BJ (cell line): ENCODE measurements around the gene PRPF40A. TPM values are rescaled to one million over a fixed set of nuclear protein-coding genes. Genes with fewer than 3 reads are reported as not detected.

Experiments
- CTCF ChIA-PET: fragments of 350-600 bp; formaldehyde crosslinking; extraction: SDS; loops from one replicate; lab custom pipeline; 2021; ENCODE audit warnings: antibody characterized with exemption, inconsistent platforms; lab: Yijun Ruan, JAX
- POLR2A ChIA-PET: fragments of 300-600 bp; sonication (Branson Sonifier 250); formaldehyde crosslinking; extraction: SDS; loops from one replicate; lab custom pipeline; 2021; ENCODE audit warnings: antibody characterized with exemption; lab: Charles Lee
- DNase-seq: peaks from one replicate; pipeline ENCODE4 v3.0.0-alpha.2; 2011; ENCODE audit warnings: low read depth
- H3K27me3 ChIP-seq: 2 replicates; pipeline ENCODE4 v1.6.0; 2011; ENCODE audit warnings: low read length; ENCODE audit not compliant: control insufficient read depth, insufficient read depth
- H3K36me3 ChIP-seq: 2 replicates; pipeline ENCODE4 v1.5.1; 2011; ENCODE audit warnings: low read length; ENCODE audit not compliant: control insufficient read depth, insufficient read depth
- H3K4me3 ChIP-seq: 2 replicates; pipeline ENCODE4 v1.5.1; 2011; ENCODE audit warnings: low read depth, mild to moderate bottlenecking, control low read depth, low read length
- polyA plus RNA-seq: library from polyadenylated mRNA; depleted of rRNA; stranded (reverse); fragments of >200 nt; gene quantifications from 2 replicates; pipeline ENCODE4 v1.2.3, GENCODE V29; 2011
- TF ChIP-seq, protein P1 (sequence below): IDR thresholded peaks from 2 replicates; pipeline ENCODE4 v1.5.1; 2011; ENCODE audit warnings: low read depth, mild to moderate bottlenecking, control low read depth, inconsistent platforms, low read length, moderate library complexity; ENCODE audit not compliant: insufficient read depth

Gene PRPF40A
- polyA plus RNA-seq, 1 experiment: 135 TPM

DNA sequence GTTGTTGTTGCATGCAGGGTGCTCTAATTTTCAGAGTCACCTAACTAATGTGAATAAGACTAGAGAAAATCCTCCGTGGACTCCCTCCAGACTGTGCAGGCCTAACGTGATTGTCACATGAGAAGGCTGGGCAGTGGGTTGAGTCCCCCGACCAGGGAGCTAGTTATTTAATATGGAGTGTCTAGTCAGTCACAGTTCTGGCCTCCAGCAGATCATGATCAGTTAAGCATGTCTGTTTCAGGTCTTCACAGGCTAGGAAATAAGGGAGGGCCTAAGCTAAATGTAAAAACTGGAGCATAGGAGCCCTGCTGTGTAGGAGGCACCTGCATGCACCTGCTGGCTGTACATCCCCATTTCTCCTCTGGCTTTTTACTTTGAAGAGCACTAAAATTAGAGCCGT is 86.8 kb downstream of the PRPF40A start:
- DNase-seq: no peak
- TF ChIP-seq, protein P1, sequence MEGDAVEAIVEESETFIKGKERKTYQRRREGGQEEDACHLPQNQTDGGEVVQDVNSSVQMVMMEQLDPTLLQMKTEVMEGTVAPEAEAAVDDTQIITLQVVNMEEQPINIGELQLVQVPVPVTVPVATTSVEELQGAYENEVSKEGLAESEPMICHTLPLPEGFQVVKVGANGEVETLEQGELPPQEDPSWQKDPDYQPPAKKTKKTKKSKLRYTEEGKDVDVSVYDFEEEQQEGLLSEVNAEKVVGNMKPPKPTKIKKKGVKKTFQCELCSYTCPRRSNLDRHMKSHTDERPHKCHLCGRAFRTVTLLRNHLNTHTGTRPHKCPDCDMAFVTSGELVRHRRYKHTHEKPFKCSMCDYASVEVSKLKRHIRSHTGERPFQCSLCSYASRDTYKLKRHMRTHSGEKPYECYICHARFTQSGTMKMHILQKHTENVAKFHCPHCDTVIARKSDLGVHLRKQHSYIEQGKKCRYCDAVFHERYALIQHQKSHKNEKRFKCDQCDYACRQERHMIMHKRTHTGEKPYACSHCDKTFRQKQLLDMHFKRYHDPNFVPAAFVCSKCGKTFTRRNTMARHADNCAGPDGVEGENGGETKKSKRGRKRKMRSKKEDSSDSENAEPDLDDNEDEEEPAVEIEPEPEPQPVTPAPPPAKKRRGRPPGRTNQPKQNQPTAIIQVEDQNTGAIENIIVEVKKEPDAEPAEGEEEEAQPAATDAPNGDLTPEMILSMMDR: no peak
- ChIA-PET POLR2A (no interaction called here), CTCF (interaction anchor here (2.4 kb wide), 1 partner anchor 455 kb away, joined by 9 read pairs; the partner anchor contains the start of gene STAM2)
- no peak overlapping the region for H3K4me3 ChIP-seq
- no peaks in the 10 kb centered on the region; the same call in 1 of the 2 replicates for H3K36me3 ChIP-seq
- no peaks in the 10 kb centered on the region for H3K27me3 ChIP-seq

DNA sequence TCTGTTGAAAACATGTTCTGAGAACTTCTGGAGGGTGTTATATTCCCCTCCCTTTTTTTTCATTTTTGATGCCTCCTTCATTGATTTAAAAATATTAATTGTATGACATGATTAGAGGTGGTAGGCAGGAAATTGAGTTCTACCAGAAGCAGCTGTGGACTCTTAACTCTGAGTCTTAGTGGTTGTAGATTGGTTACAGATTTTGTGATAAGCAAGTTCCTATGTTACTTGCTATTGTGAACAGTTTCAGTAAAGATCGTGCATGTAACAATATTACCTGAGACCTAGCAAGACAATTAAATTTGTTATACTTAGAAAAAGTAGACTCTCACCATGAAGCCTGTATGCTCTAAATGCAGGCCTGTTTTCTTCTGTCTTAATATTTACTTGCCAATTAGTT is 88.1 kb downstream of the PRPF40A start:
- ChIA-PET POLR2A (no interaction called here), CTCF (interaction anchor here (2.4 to 4.1 kb wide), 2 partner anchors 440 to 453 kb away, joined by 9 to 16 read pairs; partner anchors contain the start of gene STAM2)
- Histone ChIP-seq H3K36me3 (no peaks in the 10 kb centered on the region), H3K4me3 (no peak overlapping the region), H3K27me3 (no peaks in the 10 kb centered on the region)
- no peak for DNase-seq
- TF ChIP-seq, protein P1: no peak

DNA sequence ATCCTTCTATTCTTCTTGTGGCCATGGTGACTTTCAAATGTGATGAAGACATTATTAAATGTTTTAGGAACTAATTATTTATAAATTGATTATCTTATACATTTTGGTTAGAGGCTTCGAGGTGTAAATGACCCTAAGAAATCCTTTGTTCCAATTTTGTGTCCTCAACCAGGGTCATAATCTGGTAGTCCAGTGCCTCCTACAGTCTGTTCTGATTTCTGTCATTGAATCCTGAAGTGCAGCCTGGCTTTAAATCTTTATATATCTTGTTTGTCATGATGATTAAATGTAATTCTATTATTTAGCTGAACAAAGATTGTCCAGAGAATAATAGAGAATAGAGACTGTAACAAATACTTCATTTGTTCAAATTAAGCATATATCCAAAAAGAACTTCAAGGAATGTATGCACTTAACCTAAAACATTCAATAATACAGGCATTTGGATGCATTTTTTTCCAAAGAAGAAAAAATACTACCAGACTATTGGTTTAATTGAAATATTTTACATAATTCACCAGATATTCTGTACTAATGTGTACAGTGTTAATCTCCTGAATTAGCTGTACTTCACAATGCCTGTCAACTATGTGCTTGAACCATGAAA is 89.8 kb downstream of the PRPF40A start:
- H3K36me3 ChIP-seq: no peaks in the 10 kb centered on the region
- ChIA-PET POLR2A (no interaction called here), CTCF (interaction anchor here (0.7 to 4.2 kb wide), 13 partner anchors 8 to 451 kb away, joined by 3 to 23 read pairs (median 4); partner anchors contain the start of genes FMNL2 and STAM2)
- TF ChIP-seq, protein P1: peak; percentile 63
- H3K27me3 ChIP-seq: no peaks in the 10 kb centered on the region
- H3K4me3 ChIP-seq: no peak overlapping the region
- no peak for DNase-seq

DNA sequence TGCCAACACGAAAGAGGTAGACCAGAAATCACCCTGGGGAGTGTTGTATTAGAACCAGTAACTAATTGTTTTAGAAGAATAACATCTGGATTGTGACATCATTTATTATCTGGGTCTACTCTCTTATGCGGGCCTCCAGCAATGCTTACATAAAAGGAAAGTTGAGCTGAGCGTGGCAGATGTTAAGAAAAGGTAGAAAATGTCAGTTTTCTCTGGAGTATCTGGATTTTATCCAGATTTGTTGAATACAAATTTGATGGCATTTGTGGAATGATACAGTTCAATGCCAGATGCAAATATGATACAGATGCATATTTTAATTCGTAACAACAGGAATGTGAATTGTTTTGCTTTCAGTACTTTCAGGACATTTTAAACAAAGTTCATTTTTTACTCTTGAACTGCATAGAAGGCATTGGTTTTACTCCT is 90.3 kb downstream of the PRPF40A start:
- Histone ChIP-seq H3K36me3 (no peaks in the 10 kb centered on the region), H3K4me3 (no peak overlapping the region), H3K27me3 (no peaks in the 10 kb centered on the region)
- no peak for DNase-seq
- CTCF ChIA-PET: interaction anchor here (0.9 to 4.2 kb wide), 7 partner anchors 9 to 451 kb away, joined by 3 to 23 read pairs (median 6); partner anchors contain the start of genes FMNL2 and STAM2
- TF ChIP-seq, protein P1: no peak
- POLR2A ChIA-PET: no interaction called here

DNA sequence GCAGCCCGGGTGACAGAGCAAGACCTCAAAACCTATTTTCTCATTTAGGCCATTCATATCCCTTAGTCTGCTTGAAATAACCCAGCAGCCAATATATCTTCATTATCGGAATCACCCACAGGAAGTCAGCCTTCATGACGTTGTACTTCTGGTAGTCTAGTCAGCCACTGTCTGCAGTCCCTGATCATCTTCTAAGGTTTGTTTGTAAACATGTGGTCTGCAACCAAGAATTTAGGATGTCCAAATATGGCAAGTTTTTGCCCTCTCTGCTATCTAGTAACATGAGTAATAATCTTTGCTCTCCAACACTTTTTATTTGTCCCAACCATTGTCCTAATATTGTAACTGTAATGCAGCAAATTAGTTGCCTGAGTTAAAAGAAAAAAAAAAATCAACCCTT is 92.5 kb downstream of the PRPF40A start:
- TF ChIP-seq, protein P1: no peak
- CTCF ChIA-PET: interaction anchor here (0.7 to 4.2 kb wide), 5 partner anchors 11 to 431 kb away, joined by 3 to 23 read pairs (median 5); no protein-coding TSS in a partner anchor
- POLR2A ChIA-PET: no interaction called here
- Histone ChIP-seq H3K4me3 (no peak overlapping the region), H3K27me3 (no peaks in the 10 kb centered on the region), H3K36me3 (no peaks in the 10 kb centered on the region; the same call in 1 of the 2 replicates)
- DNase-seq: no peak
